NCI-H2081 treated with DMSO at 0.1 percent for 48 hours (cell line): Measurements from ENCODE around the gene ST6GALNAC3.

Experiments
- DNase-seq: peaks from one replicate; lab custom pipeline; 2025; lab: John Stamatoyannopoulos, UW

Gene ST6GALNAC3

GRCh38 chr1:76583235-76583868 lies 508.8 kb downstream of the ST6GALNAC3 start:
- DNase-seq = no peak

GRCh38 chr1:76583875-76584477 lies 509.4 kb downstream of the ST6GALNAC3 start:
- no peak for DNase-seq

GRCh38 chr1:76585980-76586674 lies 511.6 kb downstream of the ST6GALNAC3 start:
- no peak for DNase-seq

- no peak for DNase-seq
These were observed 512.7 kb downstream of the ST6GALNAC3 start for GRCh38 chr1:76587212-76587611.

DNA sequence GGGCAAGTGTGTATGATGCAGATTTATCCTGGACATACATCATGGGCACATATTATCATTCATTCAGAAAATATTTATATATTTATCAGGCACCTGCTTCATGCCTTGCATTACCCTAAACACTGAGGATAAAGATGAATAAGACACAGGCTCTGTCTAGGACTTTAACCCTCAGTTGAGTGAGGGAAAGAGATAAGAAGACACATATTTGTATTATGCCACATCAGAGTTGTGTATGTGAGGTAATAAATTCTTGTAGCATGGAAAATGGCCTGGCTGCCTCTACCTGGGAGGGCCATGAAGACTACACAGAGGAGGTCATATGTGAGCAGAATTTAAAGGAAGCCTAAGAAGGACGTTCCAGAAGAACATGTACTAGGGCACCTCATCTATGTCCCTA lies 516.9 kb downstream of the ST6GALNAC3 start:
- DNase-seq = no peak

DNA sequence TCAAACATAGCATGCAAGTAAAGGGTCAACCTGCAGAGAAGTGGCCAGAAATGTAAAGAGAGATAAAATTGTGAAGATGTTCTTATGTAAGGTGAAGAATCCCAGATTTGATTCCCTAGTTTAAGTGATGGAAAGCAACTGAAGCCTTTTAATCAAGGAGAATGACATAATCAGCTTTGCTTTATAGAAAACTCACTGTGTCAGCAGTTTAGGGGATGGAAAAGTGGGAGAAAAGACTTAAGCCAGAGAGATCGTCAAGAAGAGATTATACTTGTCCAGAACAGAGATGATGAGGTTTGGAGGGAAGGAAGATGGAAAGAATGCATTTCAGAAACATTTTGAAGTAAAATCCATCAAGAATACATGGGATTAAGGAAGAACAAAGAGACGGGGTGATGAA lies 517.4 kb downstream of the ST6GALNAC3 start:
- no peak for DNase-seq

GRCh38 chr1:76593141-76593540 lies 518.6 kb downstream of the ST6GALNAC3 start:
- no peak for DNase-seq

GRCh38 chr1:76593618-76594017 lies 519.1 kb downstream of the ST6GALNAC3 start:
- DNase-seq = no peak

GRCh38 chr1:76595024-76595423 lies 520.5 kb downstream of the ST6GALNAC3 start:
- DNase-seq = no peak

DNA sequence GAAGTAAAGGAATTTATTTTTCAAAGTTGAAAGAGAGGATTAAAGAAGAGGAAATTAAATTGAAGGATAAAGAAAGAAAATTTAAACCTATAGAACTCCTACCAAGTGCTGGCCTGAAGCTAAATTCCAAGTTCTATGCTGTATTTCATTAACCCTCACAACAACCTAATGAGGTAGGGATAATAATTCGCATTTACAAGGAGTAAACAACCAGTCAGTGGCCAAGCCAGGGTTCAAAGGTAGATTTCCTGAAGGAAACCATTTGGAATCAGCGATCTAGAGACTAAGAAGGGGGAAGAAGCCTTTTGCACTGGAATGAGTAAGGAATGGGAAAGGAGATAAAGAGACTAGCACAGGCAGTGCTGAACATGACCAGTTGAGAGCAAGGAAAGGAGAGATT lies 526.9 kb downstream of the ST6GALNAC3 start:
- no peak for DNase-seq

- DNase-seq = no peak
These were observed 533.2 kb downstream of the ST6GALNAC3 start for GRCh38 chr1:76607717-76608116.

GRCh38 chr1:76611770-76612445 lies 537.4 kb downstream of the ST6GALNAC3 start:
- no peak for DNase-seq

DNA sequence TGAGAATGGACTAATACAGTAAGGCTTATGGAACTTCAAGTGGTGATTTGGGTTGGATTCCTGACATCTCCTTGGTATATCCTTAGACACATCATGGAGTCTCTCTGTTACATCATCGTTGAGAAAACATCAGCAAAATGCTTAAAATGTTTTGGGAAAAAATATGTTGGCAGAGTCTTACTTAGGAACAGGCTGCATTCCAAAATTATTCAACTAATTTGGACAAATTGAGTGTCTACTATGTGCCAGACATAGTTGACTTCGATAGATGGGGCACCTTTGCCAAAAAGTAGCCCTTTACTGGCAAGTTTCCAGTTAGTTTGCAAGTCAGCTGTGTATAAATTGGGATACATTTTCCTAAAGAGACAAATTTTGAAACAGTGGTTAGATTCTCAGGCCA lies 539.3 kb downstream of the ST6GALNAC3 start:
- DNase-seq = no peak

DNA sequence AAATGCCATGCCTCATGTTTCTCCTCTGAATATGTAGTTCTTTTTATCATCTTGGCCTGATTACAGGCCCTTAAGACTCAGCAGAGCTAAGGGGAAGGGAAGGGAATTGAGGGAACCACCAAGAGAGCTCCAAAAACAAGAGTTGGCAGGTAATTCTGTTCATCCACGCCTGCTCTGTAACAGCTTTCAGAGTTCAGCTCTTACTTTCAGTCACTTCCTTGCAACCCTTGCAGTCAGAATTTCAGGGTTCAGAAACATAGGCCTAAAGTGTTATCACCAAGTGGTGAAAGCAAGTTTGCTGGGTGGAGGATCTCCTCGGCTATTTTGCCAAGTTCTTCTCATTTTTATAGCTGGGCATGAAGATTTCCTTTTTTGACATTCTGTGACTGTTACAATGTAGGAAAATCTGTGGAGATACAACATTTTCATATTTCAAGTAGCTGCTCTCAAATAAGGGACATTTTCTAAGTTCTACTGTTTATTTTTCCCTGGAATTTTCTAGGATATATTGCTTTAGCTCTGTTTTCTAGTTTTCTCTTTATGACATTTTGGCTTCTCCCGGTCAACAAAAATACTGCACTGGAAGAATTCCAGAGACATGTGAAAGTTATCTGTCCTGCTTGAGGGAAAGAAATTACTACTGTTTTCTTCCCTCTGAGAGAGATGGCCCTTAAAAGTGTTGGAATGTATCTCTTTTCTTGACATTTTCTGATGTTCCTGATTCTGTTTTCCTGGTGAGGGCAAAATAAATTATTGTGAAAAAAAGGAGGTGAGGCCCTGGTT lies 540.9 kb downstream of the ST6GALNAC3 start:
- DNase-seq = no peak

GRCh38 chr1:76620371-76620770 lies 545.8 kb downstream of the ST6GALNAC3 start:
- no peak for DNase-seq

- DNase-seq = no peak
These were observed 548.4 kb downstream of the ST6GALNAC3 start for GRCh38 chr1:76622774-76623528.

- no peak for DNase-seq
These were observed 551.5 kb downstream of the ST6GALNAC3 start for GRCh38 chr1:76625886-76626678.

DNA sequence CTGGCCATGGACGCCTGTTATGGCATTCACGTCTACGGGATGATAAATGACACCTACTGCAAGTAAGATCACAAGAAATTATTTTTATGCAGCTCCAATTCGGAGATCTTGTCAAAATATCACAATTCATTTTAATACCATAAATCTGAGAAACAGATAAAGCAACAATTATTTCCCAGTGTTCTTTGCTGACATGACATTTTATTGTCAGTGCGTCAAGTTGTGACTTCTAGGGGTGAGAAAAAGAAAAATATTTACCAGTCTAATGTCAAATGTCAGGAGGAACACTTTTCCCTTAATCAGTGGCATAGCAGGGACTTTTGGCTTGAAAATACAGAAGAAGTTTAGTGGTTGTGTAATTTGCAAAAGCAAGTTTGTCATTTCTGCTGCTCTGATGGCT lies 553.0 kb downstream of the ST6GALNAC3 start:
- DNase-seq = no peak

DNA sequence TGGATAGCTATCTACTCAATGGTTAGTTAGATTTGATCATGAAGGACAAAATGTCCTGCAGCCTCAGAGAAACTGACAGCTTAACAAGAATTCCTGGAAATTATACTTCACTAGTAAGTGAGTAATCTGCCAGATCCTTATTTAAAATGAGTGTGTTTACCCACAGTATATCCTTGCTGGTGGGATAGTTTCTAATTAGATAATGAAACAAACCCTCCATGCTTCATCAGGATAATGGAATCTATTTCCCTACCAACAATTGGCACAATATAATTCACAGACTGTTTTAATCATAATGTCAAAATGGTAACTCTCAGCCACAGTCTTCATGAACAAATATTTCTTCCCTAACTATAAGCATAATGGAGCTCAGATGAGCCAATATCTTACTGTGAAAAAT lies 553.4 kb downstream of the ST6GALNAC3 start:
- no peak for DNase-seq

DNA sequence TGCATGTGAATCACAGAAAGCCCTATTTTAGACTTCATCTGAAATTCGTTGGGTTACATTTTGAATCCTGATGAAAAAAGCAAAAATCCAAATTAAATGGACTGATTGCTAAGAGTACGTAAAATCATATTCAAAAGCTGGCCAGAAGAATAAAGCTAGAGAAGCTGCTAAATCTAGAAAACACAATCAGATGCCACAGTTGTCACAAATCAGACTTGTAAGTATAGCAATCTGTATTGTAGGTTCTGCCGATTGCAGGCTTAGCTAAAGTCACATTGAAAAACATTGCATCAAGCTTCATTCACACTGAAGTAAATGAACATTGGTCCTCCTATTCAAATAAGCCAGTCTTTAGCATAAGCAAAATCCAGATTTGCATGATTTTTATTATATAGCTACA lies 557.6 kb downstream of the ST6GALNAC3 start:
- DNase-seq = no peak

DNA sequence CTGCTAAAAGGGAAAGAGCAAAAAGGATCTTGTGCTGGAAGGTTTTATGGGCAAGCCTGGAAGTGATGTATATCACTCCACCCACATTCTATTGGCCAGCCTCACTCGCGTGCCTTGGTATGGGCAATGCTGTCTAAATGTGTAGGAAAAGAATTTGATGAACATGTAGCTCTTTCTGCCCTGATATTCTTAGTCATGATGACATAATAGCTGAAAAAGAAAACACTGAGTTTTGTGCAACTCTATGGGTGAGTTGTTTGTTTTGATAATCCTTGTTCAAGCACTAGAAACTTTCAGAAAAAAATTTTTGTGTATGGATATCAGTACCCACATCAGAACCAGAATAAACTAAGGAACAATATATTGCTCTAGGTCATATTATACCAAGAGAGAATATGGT lies 561.2 kb downstream of the ST6GALNAC3 start:
- no peak for DNase-seq
